ENCODE measurements around the gene EPHB2. TPM values are rescaled to one million over a fixed set of nuclear protein-coding genes. Genes with fewer than 3 reads are reported as not detected.

Gene EPHB2
- total and polyA plus RNA-seq, 2 donors (not counting 3 experiments of a cell fraction or from before 2014, with no cell fraction given), result 50.8 to 69.1 TPM

GRCh38 chr1:22777388-22778057, 66.9 kb downstream of the EPHB2 start:
- Histone ChIP-seq H2AFZ (ENCODE audit: low read depth, low read length) (no peak overlapping the region), H3K4me2 (ENCODE audit: insufficient read depth, low read length) (no peak overlapping the region), H3K9me3 (replicated peaks; ENCODE audit: control insufficient read depth, insufficient read depth, low read length) (no peaks in the 10 kb centered on the region), H4K20me1 (replicated peaks; ENCODE audit: control insufficient read depth, extremely low read depth, insufficient read depth, low read length) (no peaks in the 10 kb centered on the region), H3K9me1 (replicated peaks; ENCODE audit: control insufficient read depth, extremely low read depth, insufficient read depth, low read length) (no peaks in the 10 kb centered on the region), H3K9ac (replicated peaks; ENCODE audit: extremely low read depth, insufficient read depth, low read length) (no peak overlapping the region), H3K27ac (ENCODE audit: insufficient read depth, low read depth, low read length) (no peak overlapping the region), H3K4me1 (ENCODE audit: control insufficient read depth, extremely low read depth, insufficient read depth, low read length) (peaks cover 4% of the 10 kb centered on the region), H3K4me3 (replicated peaks in 1 of 3; ENCODE audit: insufficient read depth in 1 of 3, low read depth in 1 of 3, low read length in 3 of 3) (no peak overlapping the region), H3K27me3 (ENCODE audit: control insufficient read depth in 2 of 2, insufficient read depth in 2 of 2, low read length in 2 of 2) (no peaks in the 10 kb centered on the region), H3K36me3 (ENCODE audit: control insufficient read depth in 2 of 2, extremely low read depth in 1 of 2, insufficient read depth in 2 of 2, low read length in 2 of 2) (no peaks in the 10 kb centered on the region), H3K79me2 (ENCODE audit: control insufficient read depth, insufficient read depth, low read length) (peaks cover 26% of the 10 kb centered on the region)
- ChIA-PET POLR2A (no interaction called here), CTCF (interaction anchor here (1.2 to 2.0 kb wide), 3 partner anchors 12 to 103 kb away, joined by 3 to 7 read pairs (median 4); no protein-coding TSS in a partner anchor)
- no TSS peak for BruUV-seq (replicated peaks)
- TF ChIP-seq MAX (IDR thresholded peaks at IDR 0.05; ENCODE audit: insufficient read depth, insufficient read length) (no peak), FOS (IDR thresholded peaks at IDR 0.05; ENCODE audit: borderline replicate concordance, insufficient read depth, low read length) (no peak), MYC (IDR thresholded peaks at IDR 0.05; ENCODE audit: low read depth, low read length) (no peak), JUN (IDR thresholded peaks at IDR 0.05; ENCODE audit: borderline replicate concordance, insufficient read depth, insufficient read length, low read depth) (no peak), POLR2AphosphoS5 (IDR thresholded peaks at IDR 0.05; ENCODE audit: insufficient read depth, low read depth, low read length) (no peak), EZH2 (IDR thresholded peaks at IDR 0.05; ENCODE audit: borderline replicate concordance, low read depth, low read length, severe bottlenecking) (no peak), CTCF (IDR thresholded peaks at IDR 0.05; ENCODE audit: extremely low read depth in 1 of 2, insufficient read depth in 1 of 2, low read depth in 1 of 2, low read length in 2 of 2) (no peak), POLR2A (IDR thresholded peaks at IDR 0.05; ENCODE audit: low read depth, low read length) (no peak), GATA2 (IDR thresholded peaks at IDR 0.05; ENCODE audit: insufficient read depth, insufficient read length, low read depth, low read length) (no peak)
- dilution Hi-C loops (cut with MboI; ENCODE audit: extremely low pct_ligation_motif_present, low sequenced_read_pairs) (no loop called here), intact Hi-C loops (cut with micrococcal nuclease) (no loop called here)
- FAIRE-seq, result no peak
- DNase-seq (ENCODE audit: low read depth, low spot score), result no peak
